K562 (cell line): ENCODE measurements around the gene LDHAL6A. TPM values are rescaled to one million over a fixed set of nuclear protein-coding genes. Genes with fewer than 3 reads are reported as not detected.

Experiments used
- ATAC-seq: fragments of 200-7000 bp; cut with Tn5 transposase; 3 replicates; pipeline ENCODE4 v1.9.1; 2020; ENCODE audit warnings: moderate library complexity
- BruUV-seq: library from RNA; stranded (reverse); fragments of 400-500 nt; replicated peaks from 2 replicates; lab custom pipeline; 2021; lab: Mats Ljungman, UMichigan
- CTCF ChIA-PET: fragments of 300-600 bp; formaldehyde crosslinking; extraction: SDS; loops from one replicate; lab custom pipeline; 2021; ENCODE audit warnings: low intra/inter-chr PET ratio; lab: Yijun Ruan, JAX
- POLR2A ChIA-PET: fragments of 300-600, 350-650 bp; sonication (Branson Sonifier 250); formaldehyde crosslinking; extraction: SDS; loops from one replicate; lab custom pipeline; 2021; ENCODE audit warnings: antibody characterized with exemption, inconsistent platforms; lab: Yijun Ruan, JAX
- DNase-seq, 4 experiments: peaks; one replicate each; pipeline versions ENCODE4 v3.0.0 to v3.0.0-alpha.2; 2011 to 2018; ENCODE audit warnings: low spot score in 3 of 4, mixed read lengths in 3 of 4; ENCODE audit errors: extremely low read depth in 1 of 4
- FAIRE-seq: peaks from 2 replicates; lab custom pipeline; 2011; peaks lifted over from hg19 to GRCh38; lab: Jason Lieb, UNC
- H2AFZ ChIP-seq: 2 replicates; pipeline ENCODE4 v1.6.0; 2011; ENCODE audit warnings: low read depth, low read length, control low read depth, inconsistent platforms
- H3K27ac ChIP-seq: fragments of 200-600 bp; 3 replicates; pipeline ENCODE4 v1.8.0; 2011; ENCODE audit warnings: low read depth, mild to moderate bottlenecking, control low read depth, inconsistent platforms, low read length, moderate library complexity, mixed read lengths; ENCODE audit errors: extremely low read depth
- H3K27me3 ChIP-seq, 2 experiments: fragments of 300-600 bp in 1 of 2; 2 replicates in 1 of 2; 3 replicates in 1 of 2; pipeline versions ENCODE4 v1.6.0 to v1.8.0; 2011; ENCODE audit warnings: inconsistent platforms in 2 of 2, low read length in 2 of 2, mild to moderate bottlenecking in 1 of 2, mixed read lengths in 1 of 2, moderate library complexity in 1 of 2; ENCODE audit not compliant: control insufficient read depth in 2 of 2, insufficient read depth in 2 of 2
- H3K36me3 ChIP-seq: fragments of 300-600 bp; 3 replicates; pipeline ENCODE4 v1.8.0; 2011; ENCODE audit warnings: mild to moderate bottlenecking, low read length, inconsistent platforms; ENCODE audit not compliant: control insufficient read depth, insufficient read depth
- H3K4me1 ChIP-seq, 2 experiments: fragments of 200-600 bp in 1 of 2; replicated peaks in 1 of 2; 2 replicates in 1 of 2; 3 replicates in 1 of 2; pipeline versions ENCODE4 v1.5.1 to v1.8.0; 2011; ENCODE audit warnings: inconsistent platforms in 2 of 2, low read length in 2 of 2, mild to moderate bottlenecking in 1 of 2, mixed read lengths in 1 of 2, moderate library complexity in 1 of 2; ENCODE audit not compliant: control insufficient read depth in 2 of 2, insufficient read depth in 2 of 2
- H3K4me2 ChIP-seq: 2 replicates; pipeline ENCODE4 v1.6.1; 2011; ENCODE audit warnings: low read length, control low read depth, inconsistent platforms, mixed read lengths; ENCODE audit not compliant: insufficient read depth
- H3K4me3 ChIP-seq: fragments of 200-600 bp; sonication (generic), shearing (Covaris generic); 2 replicates; pipeline ENCODE4 v1.5.1; 2016; ENCODE audit warnings: control low read depth, inconsistent platforms
- H3K79me2 ChIP-seq: fragments of 200-600 bp; 3 replicates; pipeline ENCODE4 v1.8.0; 2011; ENCODE audit warnings: low read length, inconsistent platforms; ENCODE audit not compliant: control insufficient read depth, insufficient read depth
- H3K9ac ChIP-seq, 2 experiments: 2 replicates each; pipeline versions ENCODE4 v1.6.0 to v1.6.1; 2011; ENCODE audit warnings: low read depth in 2 of 2, low read length in 2 of 2, control low read depth in 1 of 2, inconsistent platforms in 1 of 2, mild to moderate bottlenecking in 1 of 2, mixed read lengths in 1 of 2; ENCODE audit not compliant: insufficient read depth in 1 of 2
- H3K9me1 ChIP-seq: one replicate; pipeline ENCODE4 v1.6.0; 2011; ENCODE audit warnings: inconsistent platforms, mild to moderate bottlenecking, low read length, moderate library complexity; ENCODE audit not compliant: control insufficient read depth, insufficient read depth
- H3K9me3 ChIP-seq: replicated peaks from 2 replicates; pipeline ENCODE4 v1.5.1; 2011; ENCODE audit warnings: low read depth, low read length, inconsistent platforms; ENCODE audit not compliant: control insufficient read depth, insufficient read depth
- H4K20me1 ChIP-seq: replicated peaks from 2 replicates; pipeline ENCODE4 v1.6.1; 2011; ENCODE audit warnings: low read length, inconsistent platforms, mixed read lengths; ENCODE audit not compliant: control insufficient read depth, insufficient read depth
- ADNP ChIP-seq: fragments of 200-800 bp; sonication (Bioruptor generic); IDR thresholded peaks from 2 replicates; pipeline ENCODE4 v1.6.1; 2016; ENCODE audit warnings: missing genetic modification characterization, missing compliant biosample characterization
- ARNT ChIP-seq, 2 experiments: fragments of 450-650 bp; IDR thresholded peaks; 2 replicates each; pipeline ENCODE4 v1.6.1; 2016; ENCODE audit warnings: mild to moderate bottlenecking in 1 of 2
- CREB3L1 ChIP-seq: fragments of 450-650 bp; IDR thresholded peaks from 2 replicates; pipeline ENCODE4 v1.6.1; 2014; ENCODE audit warnings: low read depth, mild to moderate bottlenecking, moderate library complexity, borderline replicate concordance
- ELF4 ChIP-seq: fragments of 450-650 bp; formaldehyde crosslinking; IDR thresholded peaks from 2 replicates; pipeline ENCODE4 v1.4.0; 2022; ENCODE audit warnings: missing genetic modification characterization
- HDAC3 ChIP-seq: fragments of 450-650 bp; IDR thresholded peaks from 2 replicates; pipeline ENCODE4 v1.6.1; 2018; ENCODE audit warnings: borderline replicate concordance, mild to moderate bottlenecking, moderate library complexity; ENCODE audit not compliant: partially characterized antibody
- MXD1 ChIP-seq: fragments of 250-450 bp; sonication (Bioruptor Pico); IDR thresholded peaks from 2 replicates; pipeline ENCODE4 v1.8.0; 2021; ENCODE audit warnings: borderline replicate concordance, mild to moderate bottlenecking, moderate library complexity; ENCODE audit not compliant: poor library complexity, severe bottlenecking
- NR2C1 ChIP-seq, 2 experiments: fragments of 450-650 bp; IDR thresholded peaks; 2 replicates each; pipeline ENCODE4 v1.6.1; 2017; ENCODE audit warnings: mild to moderate bottlenecking in 2 of 2, antibody characterized with exemption in 1 of 2, inconsistent platforms in 1 of 2, missing compliant biosample characterization in 1 of 2, missing genetic modification characterization in 1 of 2
- PRPF4 ChIP-seq: fragments of 200-400 bp; formaldehyde crosslinking; IDR thresholded peaks from one replicate; pipeline ENCODE4 v1.6.1; 2017; ENCODE audit warnings: low read length, low read depth, mild to moderate bottlenecking; ENCODE audit not compliant: insufficient read depth, poor library complexity, severe bottlenecking
- RREB1 ChIP-seq: fragments of 250-450 bp; sonication (Bioruptor Pico); IDR thresholded peaks from 2 replicates; pipeline ENCODE4 v1.4.0; 2020
- ZBTB1 ChIP-seq: sonication (generic); formaldehyde crosslinking; IDR thresholded peaks from 2 replicates; pipeline ENCODE4 v1.8.1; 2023; ENCODE audit warnings: missing genetic modification reagents, low read depth, mild to moderate bottlenecking, borderline replicate concordance
- ZNF316 ChIP-seq: fragments of 450-650 bp; IDR thresholded peaks from 2 replicates; pipeline ENCODE4 v1.6.1; 2016
- ZNF398 ChIP-seq: fragments of 250-450 bp; sonication (Bioruptor Pico); IDR thresholded peaks from 2 replicates; pipeline ENCODE4 v1.8.0; 2021; ENCODE audit warnings: moderate library complexity, mild to moderate bottlenecking, inconsistent platforms
- ZNF507 ChIP-seq: conservative IDR thresholded peaks from 2 replicates; pipeline ENCODE4 v1.6.1; 2017; ENCODE audit warnings: missing genetic modification characterization, missing compliant biosample characterization
- WGBS: fragments of 100-300 bp; shearing (Covaris generic); methylation state at CpG from one replicate; pipeline ENCODE4 v1.1.6; 2016; ENCODE audit warnings: low coverage, mixed read lengths; ENCODE audit not compliant: insufficient coverage; ENCODE audit errors: missing lambda C conversion rate; 5-methylcytosine and 5-hydroxymethylcytosine counted together
- in situ Hi-C: fragments of 300-500 bp; cut with MboI; formaldehyde crosslinking; loops from 4 replicates; pipeline ENCODE4 v1.15.0; 2018; ENCODE audit warnings: inconsistent platforms, mixed read lengths
- intact Hi-C: fragments of 100-400 bp; cut with micrococcal nuclease; formaldehyde crosslinking; loops from 2 replicates; pipeline ENCODE4 v1.14.2; 2022
- polyA plus RNA-seq, 8 experiments: library from polyadenylated mRNA; depleted of rRNA in 4 of 8; stranded (reverse) in 5 of 8; unstranded in 3 of 8; fragments of >200 nt; fragmentation: Nextera tagmentation in 2 of 8; fragmentation: Illumina TruSeq in 1 of 8; extraction: Ambion mirVana in 2 of 8; extraction: Trizol in 1 of 8; gene quantifications; 2 replicates each; pipeline versions ENCODE4 v1.2.1 to v1.2.3, GENCODE V29; 2011 to 2014; ENCODE audit warnings: inconsistent platforms in 1 of 8, missing spikeins in 1 of 8
- total RNA-seq, 7 experiments: library from RNA; depleted of rRNA in 6 of 7; stranded (reverse); fragments of >200 nt in 6 of 7; fragmentation: Illumina TruSeq in 2 of 7; extraction: Trizol in 2 of 7; gene quantifications; 2 replicates each; pipeline versions ENCODE4 v1.2.1 to v1.2.3, GENCODE V29; 2011 to 2021; ENCODE audit warnings: low replicate concordance in 1 of 7

Gene LDHAL6A
- total and polyA plus RNA-seq, 9 of the 15 experiments (the other 6 are each of a cell fraction or from before 2014, with no cell fraction given) = 0.04 TPM; not detected in 8

- CTCF ChIA-PET = no interaction called here
- intact Hi-C loops = no loop called here
- no peak for DNase-seq
- in situ Hi-C loops = no loop called here
- Histone ChIP-seq H3K9ac (no peak overlapping the region), H3K9me3 (no peaks in the 10 kb centered on the region), H3K4me3 (no peak overlapping the region), H3K4me1 (no peaks in the 10 kb centered on the region; a peak in 1 of 5 replicates), H4K20me1 (no peaks in the 10 kb centered on the region), H3K27ac (no peak overlapping the region), H3K79me2 (no peaks in the 10 kb centered on the region), H3K4me2 (no peak overlapping the region), H2AFZ (no peak overlapping the region), H3K9me1 (no peaks in the 10 kb centered on the region), H3K27me3 (peaks cover 8 to 9% of the 10 kb centered on the region in 2 experiments; a peak in 3 of 5 replicates), H3K36me3 (no peaks in the 10 kb centered on the region)
- WGBS = 0% methylated on average over 1 of the region's 3 CpGs
- no peak for FAIRE-seq
- BruUV-seq = no TSS peak
- ATAC-seq = no peak
- POLR2A ChIA-PET = no interaction called here
- no peak for TF ChIP-seq RREB1 (CRISPR knock-in tag)
- TF ChIP-seq ZNF316 = no peak
- no peak for TF ChIP-seq ZBTB1 (CRISPR knock-in tag)
- TF ChIP-seq NR2C1 (IDR thresholded peaks at IDR 0.05) = no peak
- TF ChIP-seq NR2C1 (tag; IDR thresholded peaks at IDR 0.05) = no peak
- no peak for TF ChIP-seq ZNF507
- no peak for TF ChIP-seq PRPF4
- TF ChIP-seq ELF4 = no peak
- TF ChIP-seq MXD1 (CRISPR knock-in tag) = no peak
- no peak for TF ChIP-seq CREB3L1
- TF ChIP-seq ZNF398 (CRISPR knock-in tag) = no peak
- TF ChIP-seq ADNP (tag) = no peak
- TF ChIP-seq ARNT (IDR thresholded peaks at IDR 0.05) = no peak
- TF ChIP-seq HDAC3 = no peak
Measured at GRCh38 chr11:18449251-18449650, 6.4 kb upstream of the LDHAL6A start.
